Tibial artery (tissue), 4 donors: Measurements from ENCODE around the gene NLN.

Source experiments
- DNase-seq, 2 donors: peaks; one replicate each; pipeline ENCODE4 v3.0.0-alpha.2; 2019
- H3K27ac ChIP-seq, 2 donors: fragments of 200-600 bp; sonication (generic) in 1 of 2; 1 replicate in 1 of 2; 2 replicates in 1 of 2; pipeline ENCODE4 v1.5.1; 2018 to 2019; ENCODE audit warnings: mild to moderate bottlenecking in 1 of 2
- H3K27me3 ChIP-seq, 2 donors: fragments of 200-600 bp; sonication (generic) in 1 of 2; one replicate each; pipeline versions ENCODE4 v1.5.1 to v1.6.0; 2016 to 2019
- H3K36me3 ChIP-seq, 3 donors: fragments of 200-600 bp; sonication (generic) in 2 of 3; one replicate each; pipeline ENCODE4 v1.5.1; 2016 to 2019; ENCODE audit warnings: mild to moderate bottlenecking in 2 of 3
- H3K4me1 ChIP-seq, 4 donors: fragments of 200-600 bp; sonication (generic) in 2 of 4; 1 replicate in 3 of 4; 2 replicates in 1 of 4; pipeline ENCODE4 v1.5.1; 2016 to 2019
- H3K4me3 ChIP-seq, 2 donors: fragments of 200-600 bp; sonication (generic) in 1 of 2; 1 replicate in 1 of 2; 2 replicates in 1 of 2; pipeline ENCODE4 v1.5.1; 2018 to 2019; ENCODE audit warnings: mild to moderate bottlenecking in 2 of 2
- H3K9me3 ChIP-seq, 3 donors: fragments of 200-600 bp; sonication (generic) in 1 of 3; one replicate each; pipeline ENCODE4 v1.5.1; 2016 to 2019
- intact Hi-C: fragments of 100-400 bp; cut with DNase I; formaldehyde crosslinking; loops from one replicate; pipeline ENCODE4 v1.15.0; 2023; ENCODE audit warnings: low total_unique reads
- TF ChIP-seq, protein P1 (sequence below), 2 experiments: fragments of 200-600 bp in 1 of 2; fragments of 450-650 bp in 1 of 2; IDR thresholded peaks; one replicate each; pipeline ENCODE4 v1.5.1; 2017 to 2019; ENCODE audit warnings: antibody characterized with exemption in 2 of 2, mild to moderate bottlenecking in 1 of 2, moderate library complexity in 1 of 2

The NLN gene

DNA sequence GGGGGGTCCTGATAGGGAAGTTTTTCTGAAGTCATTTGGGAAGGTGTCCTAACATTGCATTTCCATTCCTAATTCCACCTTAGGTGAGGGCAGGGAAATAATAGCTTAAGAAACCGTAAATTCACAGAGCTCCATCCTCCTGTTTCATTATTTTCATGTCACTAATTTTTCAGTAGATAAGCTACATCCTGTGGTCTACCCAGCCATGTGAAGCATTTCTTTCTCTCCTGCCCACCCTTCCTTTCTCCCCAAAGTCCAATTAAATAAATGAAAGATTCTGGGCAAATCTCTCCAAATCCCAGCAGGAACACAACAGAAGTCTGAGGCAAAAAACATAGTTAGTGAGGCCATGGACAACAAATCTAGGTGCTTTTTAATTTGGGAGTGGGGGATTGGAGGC lies 109.3 kb downstream of the NLN start:
- TF ChIP-seq, protein P1, sequence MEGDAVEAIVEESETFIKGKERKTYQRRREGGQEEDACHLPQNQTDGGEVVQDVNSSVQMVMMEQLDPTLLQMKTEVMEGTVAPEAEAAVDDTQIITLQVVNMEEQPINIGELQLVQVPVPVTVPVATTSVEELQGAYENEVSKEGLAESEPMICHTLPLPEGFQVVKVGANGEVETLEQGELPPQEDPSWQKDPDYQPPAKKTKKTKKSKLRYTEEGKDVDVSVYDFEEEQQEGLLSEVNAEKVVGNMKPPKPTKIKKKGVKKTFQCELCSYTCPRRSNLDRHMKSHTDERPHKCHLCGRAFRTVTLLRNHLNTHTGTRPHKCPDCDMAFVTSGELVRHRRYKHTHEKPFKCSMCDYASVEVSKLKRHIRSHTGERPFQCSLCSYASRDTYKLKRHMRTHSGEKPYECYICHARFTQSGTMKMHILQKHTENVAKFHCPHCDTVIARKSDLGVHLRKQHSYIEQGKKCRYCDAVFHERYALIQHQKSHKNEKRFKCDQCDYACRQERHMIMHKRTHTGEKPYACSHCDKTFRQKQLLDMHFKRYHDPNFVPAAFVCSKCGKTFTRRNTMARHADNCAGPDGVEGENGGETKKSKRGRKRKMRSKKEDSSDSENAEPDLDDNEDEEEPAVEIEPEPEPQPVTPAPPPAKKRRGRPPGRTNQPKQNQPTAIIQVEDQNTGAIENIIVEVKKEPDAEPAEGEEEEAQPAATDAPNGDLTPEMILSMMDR (IDR thresholded peaks at IDR 0.05), result no peak
- intact Hi-C loops, result no loop called here
- no peak overlapping the region for H3K27ac ChIP-seq
- H3K4me1 ChIP-seq, result peaks cover 0 to 12% (median 5%) of the 10 kb centered on the region in 4 donors
- H3K36me3 ChIP-seq, result no peaks in the 10 kb centered on the region
- no peaks in the 10 kb centered on the region for H3K27me3 ChIP-seq
- H3K9me3 ChIP-seq, result no peaks in the 10 kb centered on the region
- DNase-seq, result no peak
- H3K4me3 ChIP-seq, result no peak overlapping the region

DNA sequence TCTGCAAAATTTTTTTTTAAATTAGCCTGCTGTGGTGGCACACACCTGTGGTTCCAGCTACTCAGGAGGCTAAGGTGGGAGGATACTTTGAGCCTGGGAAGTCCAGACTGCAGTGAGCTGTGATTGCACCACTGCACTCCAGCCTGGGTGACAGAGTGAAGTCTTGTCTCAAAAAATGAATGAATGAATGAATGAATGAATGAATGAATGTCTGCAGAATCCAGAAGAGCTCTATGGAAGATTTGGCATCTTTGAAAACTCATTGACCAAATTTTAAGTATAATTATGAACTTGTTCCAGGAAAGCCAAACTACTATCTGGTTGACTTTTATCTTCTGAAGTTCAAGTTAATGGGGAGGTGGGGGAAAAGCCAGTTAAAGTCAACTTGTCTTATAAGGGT lies 110.1 kb downstream of the NLN start:
- DNase-seq, result no peak
- Histone ChIP-seq H3K9me3 (no peaks in the 10 kb centered on the region), H3K27me3 (no peaks in the 10 kb centered on the region), H3K4me1 (peaks cover 0 to 12% (median 5%) of the 10 kb centered on the region in 4 donors), H3K4me3 (no peak overlapping the region), H3K27ac (no peak overlapping the region), H3K36me3 (no peaks in the 10 kb centered on the region)
- intact Hi-C loops, result no loop called here
- TF ChIP-seq, protein P1 (IDR thresholded peaks at IDR 0.05), result no peak

DNA sequence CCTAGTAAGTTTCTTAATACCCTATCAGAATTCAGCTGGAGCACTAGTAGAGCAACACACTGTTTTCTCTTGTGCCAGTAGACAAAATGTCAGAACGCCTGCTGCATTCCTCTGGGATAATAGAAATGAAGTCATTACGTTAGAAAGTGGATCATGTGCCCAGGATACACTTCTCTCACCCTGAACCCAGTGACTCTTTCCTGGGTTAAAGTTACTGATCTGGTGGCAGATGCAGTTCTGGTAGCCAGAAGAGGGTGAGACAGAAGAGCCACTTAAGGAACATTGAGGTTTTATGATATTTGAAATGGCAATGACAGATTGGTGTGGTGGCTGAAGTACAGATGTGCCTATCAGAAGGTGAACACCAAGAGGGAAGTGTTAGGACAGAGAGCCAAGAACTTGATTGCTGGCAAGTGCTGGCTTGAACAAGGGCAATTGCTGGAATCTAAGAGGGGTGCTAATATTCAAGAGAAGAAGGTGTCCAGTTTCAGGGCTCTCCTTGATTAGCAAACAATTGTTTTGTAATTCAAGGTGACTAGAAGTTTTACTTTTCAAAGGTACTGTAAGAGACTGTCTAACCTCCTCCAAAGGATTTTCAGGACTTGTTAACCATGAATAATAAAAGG lies 110.7 kb downstream of the NLN start:
- no peak for DNase-seq
- Histone ChIP-seq H3K36me3 (no peaks in the 10 kb centered on the region), H3K4me1 (peaks cover 0 to 9% (median 4%) of the 10 kb centered on the region in 4 donors), H3K27me3 (no peaks in the 10 kb centered on the region), H3K9me3 (no peaks in the 10 kb centered on the region), H3K4me3 (no peak overlapping the region), H3K27ac (no peak overlapping the region)
- intact Hi-C loops, result no loop called here
- TF ChIP-seq, protein P1 (IDR thresholded peaks at IDR 0.05), result no peak

DNA sequence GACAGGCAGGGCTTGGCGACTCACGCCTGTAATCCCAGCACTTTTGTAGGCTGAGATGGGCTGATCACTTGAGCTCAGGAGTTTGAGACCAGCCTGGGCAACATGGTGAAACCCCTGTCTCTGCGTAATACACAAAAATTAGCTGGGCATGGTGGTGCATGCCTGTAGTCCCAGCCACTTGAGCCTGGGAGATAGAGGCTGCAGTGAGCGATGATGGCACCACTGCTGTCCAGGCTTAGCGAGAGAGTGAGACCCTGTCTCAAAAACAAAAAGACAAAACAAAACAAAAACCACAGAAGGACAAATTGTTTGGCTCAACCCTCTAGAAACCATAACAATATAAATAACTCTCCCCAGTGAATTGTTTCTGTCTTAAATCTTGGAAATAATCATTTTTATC lies 111.8 kb downstream of the NLN start:
- TF ChIP-seq, protein P1 (IDR thresholded peaks at IDR 0.05), result no peak
- Histone ChIP-seq H3K9me3 (no peaks in the 10 kb centered on the region), H3K27ac (no peak overlapping the region), H3K4me3 (no peak overlapping the region), H3K4me1 (no peaks in the 10 kb centered on the region), H3K27me3 (no peaks in the 10 kb centered on the region), H3K36me3 (no peaks in the 10 kb centered on the region)
- intact Hi-C loops, result no loop called here
- DNase-seq, result no peak

DNA sequence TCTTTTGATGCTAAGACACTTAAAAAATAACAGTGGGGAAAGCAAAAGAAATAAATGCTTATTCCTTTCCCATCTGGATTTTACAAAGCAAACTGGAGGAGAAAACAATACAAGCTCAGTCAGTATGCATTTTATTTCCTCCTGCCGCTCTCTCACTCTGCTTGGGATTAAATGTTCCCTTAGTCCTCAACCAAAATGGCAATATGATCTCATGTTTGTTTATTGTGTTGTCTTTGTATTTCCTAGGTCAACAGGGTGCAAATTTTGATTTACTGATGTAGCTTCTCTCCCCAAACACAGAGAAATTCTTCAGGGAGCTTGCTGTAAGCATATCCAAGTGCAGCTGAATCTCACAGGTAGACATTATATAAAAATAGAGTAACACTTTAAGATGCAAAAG lies 112.3 kb downstream of the NLN start:
- Histone ChIP-seq H3K4me3 (no peak overlapping the region), H3K9me3 (no peaks in the 10 kb centered on the region), H3K36me3 (no peaks in the 10 kb centered on the region), H3K4me1 (no peaks in the 10 kb centered on the region), H3K27me3 (no peaks in the 10 kb centered on the region), H3K27ac (no peak overlapping the region)
- intact Hi-C loops, result no loop called here
- no peak for DNase-seq
- TF ChIP-seq, protein P1 (IDR thresholded peaks at IDR 0.05), result no peak

DNA sequence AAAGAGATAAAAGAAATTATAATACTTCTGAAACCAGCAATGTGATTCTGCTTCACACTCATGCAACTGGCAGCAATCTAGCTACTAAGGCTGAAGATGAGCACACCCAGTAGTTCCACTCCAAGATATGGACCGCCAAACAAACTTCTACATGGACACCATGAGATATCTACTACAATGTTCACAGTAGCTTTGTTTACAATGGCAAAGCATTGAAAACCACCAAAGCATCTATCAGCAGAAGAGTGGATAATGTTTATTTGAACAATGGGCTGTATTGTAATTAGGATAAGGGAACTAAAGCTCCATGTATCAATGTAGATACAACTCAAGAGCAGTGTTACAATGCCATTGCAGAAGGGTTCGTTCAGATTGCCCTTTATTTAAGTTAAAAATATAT lies 113.2 kb downstream of the NLN start:
- Histone ChIP-seq H3K36me3 (no peaks in the 10 kb centered on the region), H3K27ac (no peak overlapping the region), H3K9me3 (no peaks in the 10 kb centered on the region), H3K4me1 (no peaks in the 10 kb centered on the region), H3K27me3 (no peaks in the 10 kb centered on the region), H3K4me3 (no peak overlapping the region)
- TF ChIP-seq, protein P1 (IDR thresholded peaks at IDR 0.05), result no peak
- intact Hi-C loops, result no loop called here
- DNase-seq, result no peak
